GM12878 (cell line): ENCODE results near the gene FAM161A.
"Not testable (repeated sequence)": the region's sequence is repeated elsewhere in the genome, so short reads cannot be mapped to it uniquely, and the experiment has no call there.

Experiments
- MTA2 ChIP-seq: fragments of 450-650 bp; IDR thresholded peaks from 2 replicates; pipeline ENCODE4 v1.6.1; 2016; ENCODE audit warnings: low read depth, mild to moderate bottlenecking, moderate library complexity
- POLR2A ChIP-seq: IDR thresholded peaks from 2 replicates; pipeline ENCODE4 v1.6.1; 2011; ENCODE audit warnings: low read depth, mild to moderate bottlenecking, low read length
- ZBED1 ChIP-seq: IDR thresholded peaks from 2 replicates; pipeline ENCODE4 v1.6.1; 2016; ENCODE audit warnings: borderline replicate concordance

- TF ChIP-seq ZBED1, MTA2, POLR2A: not testable (repeated sequence)
These were observed 40.5 kb downstream of the FAM161A start for GRCh38 chr2:61813314-61813713.
